ENCODE measurements around the gene ACIN1.

ACIN1 gene

DNA sequence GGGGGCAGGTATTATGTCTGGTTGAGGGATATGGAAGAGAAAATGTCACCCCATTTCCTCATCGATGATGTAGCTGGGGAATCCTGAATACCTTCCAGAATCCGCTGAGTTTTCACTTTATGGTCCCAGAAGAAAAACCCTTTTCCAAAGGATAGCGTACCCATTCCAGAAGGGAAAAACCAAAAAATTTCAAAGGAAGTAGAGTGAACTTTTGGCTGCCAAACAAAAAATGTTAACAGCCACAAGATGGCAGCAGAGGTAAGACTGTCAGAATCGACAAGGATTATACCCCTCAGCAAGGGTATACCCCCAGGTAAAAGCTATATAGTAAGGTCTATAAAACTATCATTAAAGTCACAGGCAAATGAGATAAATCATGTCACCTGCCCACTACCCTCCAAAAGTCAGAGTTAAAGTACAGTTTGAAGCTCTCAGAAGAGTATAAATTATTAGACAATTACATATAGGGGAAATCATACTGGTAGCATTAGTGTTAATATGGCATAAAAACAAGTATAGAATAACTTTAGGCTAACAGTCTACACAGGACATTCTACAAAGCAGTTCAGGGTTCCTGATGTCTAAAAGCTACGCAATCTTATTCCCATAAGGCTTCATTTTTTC, 18.0 kb downstream of the ACIN1 start:
- no peak for DNase-seq

DNA sequence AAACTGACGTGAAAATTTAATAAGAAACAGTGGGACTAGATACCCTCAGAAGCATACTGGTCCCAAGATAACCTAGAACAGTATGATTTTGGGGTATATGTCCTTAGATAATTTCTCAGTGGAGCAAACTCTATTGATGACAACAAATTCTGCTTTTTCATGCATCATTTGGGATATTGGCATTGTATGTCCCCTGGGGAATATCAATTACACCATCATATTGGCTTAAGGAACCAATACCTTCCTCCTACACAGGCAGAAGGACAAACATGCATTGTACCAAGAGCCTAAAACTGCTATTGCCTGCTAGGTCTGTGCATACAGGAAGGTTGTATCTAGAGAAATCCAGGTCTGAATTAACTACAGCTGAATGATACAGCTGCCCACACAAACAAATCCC, 20.0 kb downstream of the ACIN1 start:
- DNase-seq = no peak

DNA sequence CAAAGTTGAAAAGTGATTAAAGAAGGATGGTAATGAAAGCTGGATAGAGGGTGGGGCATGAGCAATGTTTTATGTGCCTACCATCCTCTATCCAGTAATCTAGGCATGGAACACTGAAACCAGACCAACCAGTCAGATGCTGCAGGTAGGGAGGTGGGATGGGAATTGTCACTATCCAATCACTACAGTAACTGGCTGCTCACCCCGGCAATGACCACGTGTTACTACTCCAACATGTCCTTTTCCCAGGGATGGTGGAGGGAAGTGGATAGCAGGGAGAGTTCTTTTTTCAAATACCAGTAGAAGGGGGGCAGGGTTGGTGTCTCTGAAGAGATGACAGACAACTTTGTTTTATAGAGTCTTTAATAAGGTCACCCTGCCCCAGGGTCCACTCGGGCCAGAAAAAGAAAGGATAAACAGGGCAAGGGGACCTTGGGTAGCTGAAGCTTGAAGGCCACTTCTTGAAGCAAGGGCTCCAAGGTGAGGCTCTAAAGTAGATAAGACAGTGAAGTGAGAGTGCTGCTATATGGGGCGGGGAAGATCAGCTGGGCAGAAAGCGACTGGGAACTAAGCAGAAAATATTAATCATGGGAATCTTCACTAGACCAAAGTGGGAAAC, 22.9 kb downstream of the ACIN1 start:
- DNase-seq = no peak

DNA sequence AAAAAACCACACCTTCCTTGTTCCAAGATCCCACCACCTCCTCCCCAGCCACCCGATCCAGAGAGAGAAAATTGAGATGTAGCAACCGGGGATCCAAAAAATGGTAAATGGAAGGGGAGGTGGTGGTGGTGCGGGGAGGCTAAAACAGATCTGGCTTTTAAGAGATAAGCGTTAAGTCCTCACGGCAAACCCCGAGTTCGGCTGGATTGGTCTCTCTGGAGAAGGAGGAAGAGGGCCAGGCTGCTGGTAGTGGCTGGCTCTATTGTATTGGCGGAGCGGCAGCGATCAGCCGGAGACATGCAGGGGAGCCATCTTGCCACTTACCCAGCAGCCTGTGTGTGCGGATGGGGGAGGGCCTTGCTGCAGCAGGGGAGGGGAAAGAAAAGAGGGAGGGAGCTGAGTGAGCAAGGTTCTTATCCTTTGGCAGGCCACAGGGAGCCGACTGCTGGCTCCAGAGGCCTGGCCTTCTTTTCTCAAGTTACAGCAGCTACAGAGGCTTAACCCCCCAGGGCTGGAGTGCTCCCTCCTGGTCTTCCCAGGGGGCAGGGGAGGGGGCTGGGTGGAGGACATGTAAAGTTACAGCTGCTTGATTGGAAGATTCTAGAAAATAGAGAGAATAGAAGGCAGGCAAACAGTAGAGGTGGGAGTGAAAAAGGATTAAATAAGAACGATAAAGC, 23.6 kb downstream of the ACIN1 start:
- no peak for DNase-seq

GRCh38 chr14:23070262-23071129, 24.4 kb downstream of the ACIN1 start:
- no peak for DNase-seq

DNA sequence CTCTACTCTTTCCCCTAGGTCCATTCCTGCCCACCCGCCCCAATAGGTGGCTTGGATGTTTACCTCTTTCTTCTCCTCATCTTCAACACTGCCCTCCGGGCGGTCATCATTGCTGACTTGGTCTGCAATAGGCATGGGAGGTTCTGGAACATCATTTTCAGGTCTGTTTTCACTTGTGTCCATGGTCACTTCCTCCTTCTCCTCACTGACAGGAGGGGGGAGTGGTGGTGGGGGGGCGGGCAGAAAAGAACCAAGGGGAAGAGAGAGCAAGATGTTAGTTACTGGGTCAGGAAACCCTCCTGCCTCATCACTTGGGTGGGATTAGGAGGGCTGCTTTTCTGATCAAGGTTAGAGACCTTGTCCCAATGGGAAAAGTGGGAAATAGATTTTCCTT, 25.5 kb downstream of the ACIN1 start:
- no peak for DNase-seq

DNA sequence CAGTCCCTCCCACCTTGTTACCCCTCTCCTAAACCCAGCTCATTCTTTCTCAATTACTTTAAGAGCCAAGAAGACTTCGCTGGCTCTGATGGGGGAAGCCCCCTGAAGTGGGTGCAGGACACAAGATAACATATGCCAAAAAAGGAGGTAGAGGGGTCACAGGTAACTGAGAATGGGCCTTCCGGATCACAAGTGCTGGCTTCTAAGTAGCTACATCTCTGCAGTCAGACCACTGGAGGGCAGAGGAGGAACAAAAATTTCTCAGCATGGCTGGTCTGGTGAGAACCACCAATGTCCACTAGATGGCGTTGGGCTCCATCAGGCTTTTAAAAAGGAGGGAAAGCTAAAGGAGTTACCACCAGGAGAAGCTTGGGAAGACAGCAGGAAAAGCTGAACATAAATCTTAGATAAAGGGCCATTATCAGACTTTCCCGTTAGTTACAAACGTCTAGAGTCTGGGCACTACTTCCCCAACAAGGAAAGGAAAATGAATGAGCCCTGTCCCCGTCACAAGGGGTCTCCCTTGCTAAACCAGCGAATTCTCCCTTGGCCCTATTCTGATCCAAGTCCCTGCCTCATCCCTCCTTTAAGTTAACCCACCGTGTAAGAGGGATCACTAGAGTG, 26.0 kb downstream of the ACIN1 start:
- no peak for DNase-seq

DNA sequence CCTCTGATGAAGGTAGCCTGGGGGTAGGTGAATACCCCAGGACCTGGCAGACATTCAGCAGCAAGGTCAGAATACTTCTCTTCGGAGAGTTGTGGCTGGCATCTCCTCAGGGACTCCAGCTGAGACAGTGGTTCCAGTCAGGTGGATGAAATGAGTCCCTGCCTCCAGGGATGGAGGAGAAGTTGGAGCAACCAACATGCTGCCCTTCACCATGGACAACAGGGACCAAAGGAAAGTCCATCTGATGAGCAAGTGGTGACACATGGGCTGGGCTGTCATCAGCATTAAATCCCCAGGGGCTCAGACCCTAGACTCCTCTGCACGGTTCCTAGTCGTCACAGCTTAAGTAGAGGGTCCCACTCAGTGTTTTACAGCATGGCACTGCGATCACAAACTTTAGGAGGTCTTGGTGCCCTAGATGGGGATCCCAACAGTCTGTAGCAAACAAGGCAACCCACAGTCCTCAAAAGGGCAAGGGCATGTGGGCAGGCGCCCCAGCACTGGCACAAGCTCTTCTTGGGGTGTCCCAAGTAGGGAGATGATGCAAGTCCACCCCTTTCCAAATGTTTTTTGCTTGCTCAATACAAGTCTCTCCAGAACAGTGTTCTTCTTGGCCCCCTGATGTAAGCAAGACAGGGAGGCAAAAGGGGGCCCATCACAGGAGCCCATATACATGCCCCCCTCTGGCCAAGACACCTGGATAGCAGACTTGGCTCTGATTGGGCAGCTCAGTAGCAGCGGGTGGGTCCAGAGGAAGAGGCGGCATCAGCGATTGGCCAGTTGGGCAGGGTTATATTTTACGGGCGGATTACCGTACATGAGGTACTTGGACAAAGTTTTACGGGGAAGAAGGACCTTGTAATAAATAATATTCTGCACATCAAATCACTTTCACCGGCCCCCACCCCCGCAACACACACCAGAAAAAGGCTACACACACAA, 26.8 kb downstream of the ACIN1 start:
- no peak for DNase-seq

- no peak for DNase-seq
Observed at GRCh38 chr14:23066855-23067744, 27.8 kb downstream of the ACIN1 start.

- DNase-seq = no peak
Observed at GRCh38 chr14:23066368-23066767, 28.6 kb downstream of the ACIN1 start.

GRCh38 chr14:23063601-23064000, 31.3 kb downstream of the ACIN1 start:
- no peak for DNase-seq

DNA sequence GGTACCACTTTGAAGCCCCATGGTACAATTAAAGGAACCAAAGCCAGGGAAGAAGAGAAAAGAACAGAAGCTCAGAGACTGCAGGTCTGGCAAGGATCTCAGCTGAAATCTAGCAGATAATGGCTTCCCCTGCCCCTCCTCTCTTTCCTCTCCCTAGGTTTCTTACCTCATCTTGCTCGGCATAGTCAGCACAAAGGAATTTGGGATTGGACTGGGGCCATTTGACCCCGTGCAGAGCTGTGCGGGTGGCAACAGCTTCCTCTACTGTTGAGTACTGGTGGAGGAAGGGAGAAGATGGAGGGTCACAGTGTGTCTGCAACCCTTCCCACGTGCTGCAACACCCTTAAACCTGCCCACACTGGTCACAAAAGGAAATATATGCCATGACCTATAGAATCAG, 32.9 kb downstream of the ACIN1 start:
- no peak for DNase-seq

- DNase-seq = no peak
Observed at GRCh38 chr14:23060536-23061260, 34.2 kb downstream of the ACIN1 start.

- no peak for DNase-seq
Observed at GRCh38 chr14:23058654-23059504, 36.1 kb downstream of the ACIN1 start.

DNA sequence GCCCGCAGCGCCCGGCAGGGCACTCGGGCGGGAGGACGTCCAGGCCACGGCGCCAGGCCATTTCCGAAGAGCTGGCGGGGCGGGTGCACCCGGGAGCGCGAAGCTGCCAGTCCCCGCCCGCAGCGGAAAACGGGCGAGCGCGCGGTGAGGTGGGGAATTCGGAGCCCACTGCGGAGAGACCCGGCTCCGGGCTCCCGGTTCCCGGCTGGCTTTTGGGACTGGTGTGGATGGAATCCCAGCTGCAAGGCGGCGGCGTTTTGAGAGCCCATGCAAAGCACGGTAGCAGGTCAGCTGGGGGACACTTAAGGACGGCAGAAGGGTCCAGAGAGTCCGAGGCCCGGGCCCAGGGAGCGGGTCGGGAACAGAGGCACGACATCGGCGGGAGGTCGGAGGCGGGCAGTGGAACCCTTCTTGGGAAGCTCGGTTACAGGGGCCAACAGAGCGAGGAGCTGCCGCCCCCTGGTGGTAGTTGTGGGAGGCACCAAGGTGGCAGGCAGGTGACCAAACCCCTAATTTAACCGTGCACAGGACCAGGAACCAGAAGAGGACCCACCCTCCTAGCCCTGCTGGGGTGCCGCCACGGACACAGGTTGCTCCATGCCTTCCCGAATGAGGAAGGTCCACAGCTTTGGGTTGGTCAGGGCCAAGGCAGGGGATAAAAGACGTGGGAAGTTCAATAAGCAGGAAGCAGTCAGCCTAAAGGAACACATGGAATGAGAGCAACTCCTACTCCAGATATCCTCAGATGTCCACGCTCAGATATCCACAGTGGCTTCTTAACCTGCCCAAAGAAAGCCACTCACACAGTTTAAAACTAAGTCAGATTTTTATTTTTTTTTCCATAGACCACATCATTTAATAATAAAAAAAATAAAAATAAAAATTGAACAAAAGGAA, 36.9 kb downstream of the ACIN1 start:
- no peak for DNase-seq

DNA sequence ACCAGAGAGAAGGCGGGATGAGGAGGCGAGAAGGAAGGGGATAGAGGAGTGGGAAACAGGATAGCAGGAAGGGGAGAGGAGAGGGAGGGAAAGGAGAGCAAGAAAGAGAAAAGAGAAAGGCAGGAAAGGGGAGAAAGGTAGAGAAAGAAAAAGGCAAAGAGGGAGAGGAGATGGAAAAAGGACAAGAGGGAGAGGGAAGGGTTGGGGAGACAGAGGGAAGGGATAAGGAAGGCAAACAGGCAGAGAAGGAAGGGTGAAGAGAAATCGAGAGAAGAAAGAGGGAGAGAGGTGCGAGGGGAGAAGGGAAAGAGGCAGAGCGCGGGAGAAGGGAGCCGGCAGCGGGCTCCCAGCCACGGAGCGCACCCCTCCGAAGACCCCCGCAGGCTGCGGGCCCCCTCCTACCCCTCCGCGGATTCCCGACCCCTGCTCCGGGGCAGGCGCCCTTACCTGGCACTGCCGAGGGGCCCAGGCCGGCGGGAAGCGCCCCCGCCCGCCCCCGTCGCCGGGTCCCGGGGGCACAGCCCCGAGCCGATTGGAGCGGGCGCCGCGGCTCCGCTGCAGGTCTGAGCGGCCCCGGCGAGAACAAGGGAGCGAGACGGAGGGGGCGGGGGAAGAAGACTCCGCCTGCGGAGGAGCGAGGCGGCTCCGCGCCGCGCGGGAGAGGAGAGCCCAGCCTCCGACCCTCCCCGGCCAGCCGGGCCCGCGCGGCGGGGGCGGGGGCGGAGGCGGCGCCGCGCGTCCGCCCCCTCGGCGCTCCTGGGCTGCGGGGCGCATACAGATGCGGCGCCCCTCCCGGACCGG, 37.8 kb downstream of the ACIN1 start, which contains the start of gene CDH24:
CDH24 (minus strand) TSS at position 565 of the 801 bp plus-strand sequence. CDS start 1,787 bp downstream, outside the sequence.
- no peak for DNase-seq

Data from cerebellar nuclear complex (tissue), 1 donor.